SU-DHL-6 (cell line): ENCODE measurements around the gene BLCAP.

Experiments
- H2AFZ ChIP-seq: fragments of 200-600 bp; sonication (generic); 2 replicates; pipeline ENCODE4 v1.6.1; 2014; ENCODE audit warnings: low read depth, mild to moderate bottlenecking, moderate library complexity, mixed read lengths, antibody characterized with exemption, low read length; ENCODE audit not compliant: severe bottlenecking
- H3F3A ChIP-seq: fragments of 200-600 bp; shearing (Covaris generic); 2 replicates; pipeline ENCODE4 v1.6.0; 2016; ENCODE audit warnings: antibody characterized with exemption, mild to moderate bottlenecking; ENCODE audit not compliant: insufficient read depth
- H3K27ac ChIP-seq: fragments of 200-600 bp; sonication (generic); 2 replicates; pipeline ENCODE4 v1.5.1; 2016; ENCODE audit warnings: low read depth, mild to moderate bottlenecking, low read length, moderate library complexity, mixed read lengths
- H3K27me3 ChIP-seq: fragments of 200-600 bp; sonication (generic), shearing (Covaris generic); 2 replicates; pipeline ENCODE4 v1.6.0; 2014; ENCODE audit warnings: mild to moderate bottlenecking, low read length
- H3K36me3 ChIP-seq: fragments of 200-600 bp; sonication (generic); 2 replicates; pipeline ENCODE4 v1.6.1; 2014; ENCODE audit warnings: mild to moderate bottlenecking, low read length, mixed read lengths
- H3K4me2 ChIP-seq: fragments of 300-600, 200-600 bp; shearing (Covaris generic), sonication (generic); 2 replicates; pipeline ENCODE4 v1.6.0; 2014; ENCODE audit warnings: low read length, low read depth, mild to moderate bottlenecking; ENCODE audit not compliant: poor library complexity, severe bottlenecking
- H3K4me3 ChIP-seq: fragments of 200-600 bp; sonication (generic); 2 replicates; pipeline ENCODE4 v1.5.1; 2014; ENCODE audit warnings: antibody characterized with exemption, low read length, mild to moderate bottlenecking, mixed read lengths; ENCODE audit not compliant: insufficient read depth, poor library complexity, severe bottlenecking
- H3K79me2 ChIP-seq: fragments of 200-600 bp; sonication (generic); 2 replicates; pipeline ENCODE4 v1.6.1; 2014; ENCODE audit warnings: mild to moderate bottlenecking, low read length, moderate library complexity; ENCODE audit not compliant: insufficient read depth
- H3K9ac ChIP-seq: fragments of 200-600 bp; sonication (generic); 2 replicates; pipeline ENCODE4 v1.7.0; 2014; ENCODE audit warnings: mild to moderate bottlenecking, low read length
- H3K9me2 ChIP-seq: fragments of 200-600 bp; sonication (generic); replicated peaks from 2 replicates; pipeline ENCODE4 v1.6.1; 2014; ENCODE audit warnings: low read length; ENCODE audit not compliant: insufficient read depth
- H3K9me3 ChIP-seq: fragments of 200-600 bp; sonication (generic); 2 replicates; pipeline ENCODE4 v1.6.1; 2014; ENCODE audit warnings: low read length, mixed read lengths; ENCODE audit not compliant: insufficient read depth
- H4K20me1 ChIP-seq: fragments of 200-600 bp; sonication (generic); 2 replicates; pipeline ENCODE4 v1.6.1; 2014; ENCODE audit warnings: low read depth, mild to moderate bottlenecking, antibody characterized with exemption, low read length, moderate library complexity, mixed read lengths
- EZH2phosphoT487 ChIP-seq: fragments of 200-600 bp; sonication (generic), shearing (Covaris generic); conservative IDR thresholded peaks from 2 replicates; pipeline ENCODE4 v1.6.1; 2018; ENCODE audit warnings: mild to moderate bottlenecking, antibody characterized with exemption, low read length, moderate library complexity, mixed read lengths
- TF ChIP-seq, protein P1 (sequence below): fragments of 200-600 bp; sonication (generic); IDR thresholded peaks from one replicate; pipeline ENCODE4 v1.5.1; 2017; ENCODE audit warnings: antibody characterized with exemption, mild to moderate bottlenecking, low read length, moderate library complexity; ENCODE audit not compliant: insufficient read depth, poor library complexity, severe bottlenecking

BLCAP gene

DNA sequence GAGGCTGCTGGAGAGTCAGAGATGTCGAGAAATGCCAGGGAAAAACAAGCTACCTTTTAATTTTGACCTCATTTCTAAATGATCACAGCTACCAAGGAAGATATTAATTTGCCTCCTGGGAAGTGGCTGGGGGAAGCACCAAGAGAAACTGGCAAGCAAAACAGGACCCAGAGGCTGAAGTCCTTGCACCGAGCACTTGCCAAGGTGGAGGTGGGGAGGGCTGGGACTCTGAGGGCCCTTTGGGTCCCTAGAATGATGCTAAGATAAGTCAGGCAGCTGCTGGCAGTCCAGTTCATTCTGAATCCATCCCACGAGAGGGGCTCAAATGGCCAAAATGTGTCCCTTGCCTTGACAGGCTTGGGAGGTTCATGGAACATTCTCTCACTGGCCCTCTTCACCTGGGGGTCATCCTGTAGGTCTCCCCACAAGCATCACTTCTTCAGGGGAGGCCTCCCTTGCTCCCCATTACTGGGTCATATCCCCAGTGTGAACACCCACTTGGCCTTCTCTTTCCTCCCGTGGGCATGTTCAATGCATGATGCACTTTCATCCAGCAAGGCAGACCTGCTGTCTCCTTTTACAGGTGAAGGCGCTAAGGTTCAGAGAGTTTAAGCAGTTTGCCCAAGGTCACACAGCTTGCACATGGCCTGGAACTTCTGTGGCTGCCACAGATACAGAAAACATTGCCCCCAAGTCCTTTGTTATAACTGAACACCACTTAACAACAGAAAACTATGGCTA lies 39.1 kb upstream of the BLCAP start:
- Histone ChIP-seq H3K9ac (no peak overlapping the region), H3K79me2 (no peaks in the 10 kb centered on the region), H3K9me2 (no peaks in the 10 kb centered on the region), H3K27ac (no peak overlapping the region), H3F3A (no peaks in the 10 kb centered on the region), H3K36me3 (no peaks in the 10 kb centered on the region), H3K27me3 (no peaks in the 10 kb centered on the region), H4K20me1 (no peaks in the 10 kb centered on the region), H3K4me2 (no peak overlapping the region), H3K4me3 (no peak overlapping the region), H2AFZ (no peak overlapping the region), H3K9me3 (no peaks in the 10 kb centered on the region)
- TF ChIP-seq, protein P1, sequence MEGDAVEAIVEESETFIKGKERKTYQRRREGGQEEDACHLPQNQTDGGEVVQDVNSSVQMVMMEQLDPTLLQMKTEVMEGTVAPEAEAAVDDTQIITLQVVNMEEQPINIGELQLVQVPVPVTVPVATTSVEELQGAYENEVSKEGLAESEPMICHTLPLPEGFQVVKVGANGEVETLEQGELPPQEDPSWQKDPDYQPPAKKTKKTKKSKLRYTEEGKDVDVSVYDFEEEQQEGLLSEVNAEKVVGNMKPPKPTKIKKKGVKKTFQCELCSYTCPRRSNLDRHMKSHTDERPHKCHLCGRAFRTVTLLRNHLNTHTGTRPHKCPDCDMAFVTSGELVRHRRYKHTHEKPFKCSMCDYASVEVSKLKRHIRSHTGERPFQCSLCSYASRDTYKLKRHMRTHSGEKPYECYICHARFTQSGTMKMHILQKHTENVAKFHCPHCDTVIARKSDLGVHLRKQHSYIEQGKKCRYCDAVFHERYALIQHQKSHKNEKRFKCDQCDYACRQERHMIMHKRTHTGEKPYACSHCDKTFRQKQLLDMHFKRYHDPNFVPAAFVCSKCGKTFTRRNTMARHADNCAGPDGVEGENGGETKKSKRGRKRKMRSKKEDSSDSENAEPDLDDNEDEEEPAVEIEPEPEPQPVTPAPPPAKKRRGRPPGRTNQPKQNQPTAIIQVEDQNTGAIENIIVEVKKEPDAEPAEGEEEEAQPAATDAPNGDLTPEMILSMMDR: no peak
- no peak for TF ChIP-seq EZH2phosphoT487

- Histone ChIP-seq H4K20me1 (no peaks in the 10 kb centered on the region), H3K36me3 (no peaks in the 10 kb centered on the region), H3K4me3 (no peak overlapping the region), H3K9me3 (no peaks in the 10 kb centered on the region), H3F3A (no peaks in the 10 kb centered on the region), H3K9ac (no peak overlapping the region), H3K4me2 (no peak overlapping the region), H3K9me2 (no peaks in the 10 kb centered on the region), H3K27me3 (no peaks in the 10 kb centered on the region), H3K79me2 (no peaks in the 10 kb centered on the region), H3K27ac (no peak overlapping the region), H2AFZ (no peak overlapping the region)
- no peak for TF ChIP-seq EZH2phosphoT487
- TF ChIP-seq, protein P1: no peak
Measured at GRCh38 chr20:37565134-37565811, 37.6 kb upstream of the BLCAP start.

DNA sequence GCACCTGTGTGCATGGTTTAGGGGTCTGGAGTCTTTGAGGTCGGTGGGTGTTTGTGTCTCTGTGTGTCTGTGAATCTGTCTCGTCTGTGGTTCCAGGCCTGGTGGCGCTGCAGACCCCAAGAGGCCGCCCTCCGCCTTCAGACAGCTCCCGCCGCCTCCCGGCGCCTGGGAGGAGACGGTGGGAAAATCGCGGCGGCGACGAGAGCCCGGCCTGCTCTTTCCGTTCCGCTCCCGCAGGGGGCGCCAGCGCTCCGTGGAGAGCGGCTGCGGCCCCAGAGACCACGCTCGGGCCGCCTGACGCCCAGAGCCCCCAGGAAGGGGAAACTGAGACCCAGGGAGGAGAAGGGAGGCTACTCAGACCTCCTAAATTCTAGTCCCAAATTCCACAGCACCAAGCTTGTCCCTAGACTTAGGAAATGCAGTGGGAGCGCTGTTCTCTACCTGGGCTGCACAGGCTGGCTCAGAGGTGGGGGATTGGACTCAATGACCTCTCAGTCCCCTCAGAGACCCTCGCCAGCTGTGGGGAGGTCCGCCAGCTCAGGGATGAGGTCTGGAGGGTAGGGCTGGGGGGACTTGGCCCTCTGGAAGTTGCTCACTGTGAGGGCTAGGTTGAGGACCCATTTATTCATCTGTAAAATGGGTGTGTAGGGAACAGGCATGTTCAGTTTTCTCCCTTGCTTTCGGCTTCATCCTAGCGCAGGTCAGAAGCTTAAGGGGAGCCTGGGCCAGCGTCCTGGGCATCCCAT lies 36.9 kb upstream of the BLCAP start:
- Histone ChIP-seq H3K4me2 (no peak overlapping the region), H3K9ac (no peak overlapping the region), H3K27me3 (no peaks in the 10 kb centered on the region), H3K9me3 (no peaks in the 10 kb centered on the region), H3K4me3 (no peak overlapping the region), H3F3A (no peaks in the 10 kb centered on the region), H3K27ac (no peak overlapping the region), H4K20me1 (no peaks in the 10 kb centered on the region), H3K9me2 (no peaks in the 10 kb centered on the region), H3K79me2 (no peaks in the 10 kb centered on the region), H3K36me3 (no peaks in the 10 kb centered on the region), H2AFZ (no peak overlapping the region)
- no peak for TF ChIP-seq EZH2phosphoT487
- TF ChIP-seq, protein P1: peak; percentile 88
